ENCODE results near the gene MACROD1.

GRCh38 chr11:64129403-64129802 is 36.5 kb downstream of the MACROD1 start:
- TF ChIP-seq CTCF (IDR thresholded peaks at IDR 0.05): no peak
- no peak for TF ChIP-seq EP300 (IDR thresholded peaks at IDR 0.05)
- no peak for TF ChIP-seq POLR2A (IDR thresholded peaks at IDR 0.05)
